Midbrain (tissue), 1 donor: ENCODE measurements around the gene HSF5.

Source experiments
- DNase-seq: peaks from one replicate; lab custom pipeline; 2025; lab: John Stamatoyannopoulos, UW

The HSF5 gene

DNA sequence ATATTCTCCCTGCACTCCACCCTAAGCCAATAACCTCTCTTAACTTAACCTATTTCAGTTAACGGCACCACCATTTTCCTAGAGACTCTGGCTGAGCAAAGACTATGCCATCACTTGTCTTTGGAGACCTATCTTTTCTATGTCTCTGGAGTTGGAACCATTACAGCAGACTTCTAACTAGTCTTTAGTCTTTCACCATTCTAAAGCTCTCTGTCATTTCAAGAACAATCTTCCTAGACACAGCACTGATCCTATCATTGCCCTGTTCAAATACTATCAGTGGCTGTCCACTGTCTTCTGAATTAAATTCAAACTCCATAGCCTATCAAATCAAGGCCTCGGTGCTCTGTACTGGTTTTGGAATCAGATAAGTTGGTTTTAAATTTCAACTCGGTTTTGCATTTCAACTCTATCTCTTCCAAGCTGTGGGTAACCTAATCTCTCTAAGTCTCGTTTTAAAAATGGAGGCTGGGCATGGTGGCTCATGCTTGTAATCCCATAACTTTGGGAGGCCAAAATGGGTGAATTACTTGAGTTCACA lies 102.8 kb downstream of the HSF5 start:
- no peak for DNase-seq

DNA sequence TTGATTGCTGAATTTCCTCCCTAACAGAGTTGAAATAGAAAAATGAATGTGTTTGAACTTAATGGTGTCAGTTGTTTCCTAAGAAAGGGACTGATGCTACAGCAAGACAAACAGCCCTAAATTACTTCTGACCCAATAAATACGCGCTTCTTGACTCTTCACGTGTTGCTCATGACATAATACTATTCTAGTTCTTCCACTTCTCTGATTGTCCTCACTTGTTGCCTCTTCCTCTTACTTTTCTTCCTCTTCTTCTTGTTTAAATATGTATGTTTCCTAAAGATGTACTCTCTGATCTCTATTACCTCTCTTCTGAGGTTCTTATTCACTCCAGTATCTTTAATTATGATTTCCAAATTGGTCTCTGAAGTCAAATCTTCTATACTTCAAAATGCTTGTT lies 103.3 kb downstream of the HSF5 start:
- DNase-seq = no peak

DNA sequence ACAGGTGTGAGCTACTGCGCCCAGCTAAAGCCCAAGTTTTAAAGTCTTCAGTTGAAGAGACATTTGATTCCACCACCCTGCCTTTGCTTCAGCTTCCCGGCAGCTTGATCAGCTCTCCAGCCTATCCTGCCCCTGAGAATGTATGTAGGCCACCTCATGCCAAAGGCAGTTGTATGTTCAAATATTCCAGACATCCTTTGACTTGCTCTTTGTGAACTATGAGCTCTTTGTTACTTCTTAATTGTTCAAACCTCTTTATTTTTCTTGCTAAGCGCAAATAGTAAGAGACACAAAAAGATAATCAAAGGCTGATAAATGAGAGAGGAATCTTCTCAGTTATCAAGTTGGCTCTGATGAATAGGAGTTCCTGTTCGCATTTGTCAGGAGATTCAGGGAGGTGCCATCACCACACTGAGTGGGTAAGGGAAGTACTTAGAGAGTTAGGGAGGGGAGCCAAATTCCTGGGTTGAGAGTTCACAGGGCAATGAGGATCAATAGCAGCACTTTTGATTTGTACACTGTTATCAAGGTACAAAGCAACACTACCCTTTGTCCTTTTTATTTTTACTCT lies 104.2 kb downstream of the HSF5 start:
- DNase-seq = no peak

DNA sequence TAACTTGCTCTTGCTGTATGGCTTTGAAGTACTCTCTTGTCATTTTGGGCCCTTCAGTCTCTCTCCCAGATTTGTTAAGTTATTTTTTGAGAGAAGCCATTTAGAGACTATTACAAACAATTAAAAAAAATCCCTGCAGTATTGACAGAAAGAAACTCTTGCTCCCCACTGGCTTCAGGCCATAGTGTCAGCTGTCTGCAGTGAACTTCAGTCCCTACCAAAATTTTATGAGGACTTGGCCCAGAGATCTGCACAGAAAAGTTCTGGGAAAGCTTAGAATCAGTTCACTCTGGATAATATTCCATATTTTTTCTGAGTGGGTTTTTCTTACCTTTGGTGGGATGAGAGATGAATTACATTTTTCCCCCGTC lies 105.4 kb downstream of the HSF5 start:
- no peak for DNase-seq

DNA sequence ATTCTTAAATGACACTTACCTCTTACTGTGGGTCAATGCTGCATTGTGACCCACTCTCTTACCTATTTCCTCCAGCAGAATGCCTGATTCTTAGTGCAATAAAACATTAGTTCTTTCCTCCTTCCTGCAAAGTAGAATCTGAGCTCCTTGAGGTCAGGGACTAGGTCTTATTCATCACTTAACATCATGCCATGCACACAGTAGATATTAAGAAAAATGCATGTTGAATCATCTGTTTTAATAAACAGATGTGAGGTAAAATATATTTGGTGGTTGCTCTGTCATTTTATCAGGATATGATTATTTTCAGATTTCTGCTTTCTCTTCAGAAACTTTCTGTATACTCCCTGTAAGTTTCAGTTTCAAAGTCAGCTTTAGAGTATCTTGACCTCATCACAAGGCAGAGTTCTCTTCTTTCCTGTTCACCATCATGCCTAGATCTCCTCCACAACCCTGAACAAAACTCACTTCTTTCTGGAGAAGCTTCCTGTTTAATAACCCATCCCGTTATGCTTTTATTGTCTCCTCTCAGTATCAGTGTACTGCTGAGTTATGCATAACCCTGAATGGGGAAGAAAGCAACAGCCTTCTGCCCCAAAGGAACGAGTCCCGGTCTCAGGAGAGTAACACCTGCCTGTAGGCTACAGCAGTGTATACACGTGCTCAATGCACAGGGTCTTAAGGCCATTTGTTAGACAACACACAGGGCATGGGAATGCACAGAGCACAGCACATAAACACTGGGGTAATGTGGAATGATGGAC lies 105.9 kb downstream of the HSF5 start:
- DNase-seq = no peak

DNA sequence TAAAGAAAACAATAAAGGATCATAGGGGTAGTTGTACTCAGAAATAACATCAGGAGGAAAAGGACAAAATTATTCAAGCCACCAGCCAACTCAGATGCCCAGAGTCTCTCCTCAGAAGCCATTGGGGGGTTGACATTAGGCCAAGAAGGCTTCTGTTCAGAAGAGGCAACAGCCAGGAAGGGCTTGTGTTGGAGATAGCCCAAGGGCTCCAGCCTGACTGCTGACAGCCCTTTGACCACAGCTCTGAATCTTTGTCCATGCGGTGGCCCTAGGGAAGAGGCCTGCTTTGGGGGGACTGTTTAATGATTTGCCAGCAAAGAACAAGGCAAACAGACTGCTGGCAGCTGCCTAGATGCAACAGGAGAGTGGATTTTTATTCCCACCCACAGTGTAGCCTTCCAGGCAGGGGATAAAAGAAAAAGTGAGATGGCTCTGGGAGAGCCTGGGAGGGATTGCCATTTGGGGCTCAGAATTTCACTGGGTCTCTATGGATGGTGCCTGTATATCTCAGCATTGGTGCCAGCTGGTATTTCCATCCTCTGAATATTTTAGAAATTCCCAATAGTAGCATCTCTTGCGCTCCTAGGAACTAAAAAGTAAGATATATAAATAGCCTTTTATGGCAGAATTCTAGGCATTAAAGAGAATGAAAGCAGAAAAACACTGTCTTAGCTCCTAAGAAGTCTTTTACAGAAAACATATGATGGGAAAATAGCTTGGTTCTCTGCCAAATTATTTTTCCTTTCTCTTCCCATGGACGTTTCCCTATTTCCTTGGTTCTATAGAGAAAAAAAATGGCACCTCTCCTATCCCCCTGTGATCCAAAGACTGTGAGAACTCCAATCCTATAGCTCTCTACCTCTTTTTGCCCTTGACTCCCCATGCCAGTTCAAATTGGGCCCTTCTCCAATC lies 106.8 kb downstream of the HSF5 start:
- no peak for DNase-seq

DNA sequence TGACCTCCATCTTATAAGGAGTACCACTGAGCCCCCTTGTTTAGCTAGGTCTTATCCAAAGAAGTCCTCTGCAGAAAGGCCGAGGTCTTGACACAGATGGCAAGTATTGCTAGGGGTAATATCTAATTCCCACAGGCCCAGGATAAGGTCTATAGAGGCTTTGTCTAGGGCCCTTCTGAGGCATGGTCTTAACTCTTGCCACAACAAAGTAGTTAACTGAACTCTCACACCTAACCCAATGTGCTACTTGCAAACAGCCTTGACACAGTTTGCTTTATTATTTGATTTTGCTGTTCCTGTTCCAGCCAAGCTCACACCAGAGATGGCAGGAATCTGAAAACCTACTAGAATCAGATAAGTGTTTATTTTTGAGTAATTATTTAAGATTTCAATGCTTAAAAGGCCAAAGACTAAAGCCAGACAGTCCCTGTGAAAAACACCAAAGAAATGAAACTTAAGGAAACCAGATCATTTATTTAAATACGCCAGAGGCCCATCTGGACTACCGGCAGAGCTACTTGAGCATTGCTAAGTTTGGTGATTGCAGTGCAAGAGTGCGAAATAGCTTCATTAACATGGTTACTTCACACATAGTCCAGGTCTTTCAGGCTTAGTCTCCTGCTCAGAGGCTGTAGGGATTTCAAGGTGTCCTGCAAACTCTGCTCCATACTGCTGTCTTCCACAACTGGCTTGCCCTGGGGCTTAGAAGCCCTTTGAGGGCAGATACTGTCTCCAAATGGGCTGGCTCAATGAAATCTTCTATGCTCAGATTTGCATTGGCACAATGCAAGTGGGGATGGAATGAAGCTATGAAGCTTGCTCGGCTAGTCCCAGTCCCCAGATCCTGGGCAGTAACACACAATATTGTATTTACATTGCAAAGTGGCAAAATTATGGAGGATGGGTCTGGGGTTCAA lies 107.7 kb downstream of the HSF5 start:
- no peak for DNase-seq

DNA sequence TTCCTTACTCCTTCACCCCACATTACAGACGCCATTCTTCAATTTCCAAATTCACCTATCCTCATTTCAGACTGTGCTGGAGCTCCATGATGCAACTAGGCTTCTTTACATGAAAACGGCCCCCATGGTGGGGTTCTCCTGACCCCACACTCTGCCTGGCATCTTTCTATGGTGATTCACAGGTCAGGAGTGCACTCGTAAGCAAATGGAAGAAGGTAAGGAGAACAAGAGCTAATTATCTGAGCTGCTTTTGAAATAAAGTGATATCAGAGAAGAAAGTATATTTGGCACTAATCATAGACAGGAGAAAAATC lies 108.7 kb downstream of the HSF5 start:
- no peak for DNase-seq

DNA sequence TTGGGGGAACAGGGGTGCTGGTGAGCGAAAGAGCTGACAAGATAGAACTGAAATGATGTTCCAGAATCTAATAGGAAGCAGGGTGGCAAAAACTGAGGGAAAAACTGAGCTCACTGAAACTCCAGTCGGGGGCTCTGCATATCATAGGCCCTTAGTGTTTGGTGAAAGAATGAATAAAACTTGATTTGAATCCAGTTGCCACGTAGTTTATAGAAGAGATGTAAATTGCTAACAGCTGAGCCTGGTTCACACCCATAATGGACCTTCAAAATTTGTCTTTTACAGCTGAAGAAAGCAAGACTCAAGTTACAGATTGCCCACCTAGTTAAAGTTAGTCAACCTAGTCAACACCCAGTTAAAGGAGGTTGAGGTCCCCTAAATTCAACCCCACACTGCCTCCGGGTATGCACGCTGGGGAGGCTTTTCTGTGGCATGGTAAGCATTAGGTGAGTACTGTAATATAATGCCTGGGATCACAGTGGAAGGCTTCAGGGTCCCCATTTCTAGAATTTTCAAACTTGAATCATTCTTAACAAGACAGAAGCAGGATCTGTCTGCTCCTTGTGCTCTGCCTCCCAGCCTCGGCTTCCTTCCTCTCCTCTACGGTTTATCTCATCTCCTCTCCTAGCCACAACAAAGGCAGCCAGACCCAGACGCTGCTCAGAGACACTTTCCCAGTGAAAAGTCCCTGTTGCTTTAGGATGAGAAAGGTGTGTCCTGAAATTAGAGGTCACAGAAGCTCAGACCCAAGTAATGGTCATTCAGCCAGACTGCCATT lies 109.3 kb downstream of the HSF5 start:
- no peak for DNase-seq

DNA sequence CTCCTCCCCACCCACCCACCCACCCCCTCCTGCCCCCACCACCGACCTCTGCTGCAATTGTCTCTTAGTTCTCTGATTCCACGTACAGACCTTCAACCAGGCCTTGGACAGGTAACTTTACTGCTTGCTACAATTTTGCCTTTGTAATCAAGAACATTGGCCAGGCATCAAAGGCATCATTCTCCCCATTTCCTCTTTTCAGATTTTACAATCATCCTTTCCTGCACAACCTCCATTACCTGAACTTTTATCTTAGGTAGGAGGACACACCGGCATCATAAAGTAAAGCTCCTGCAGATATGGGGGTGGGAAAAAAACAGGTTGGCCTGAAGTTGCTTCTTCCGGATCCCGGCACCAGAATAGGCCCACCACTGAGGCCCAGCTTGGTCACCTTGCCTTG lies 110.5 kb downstream of the HSF5 start:
- DNase-seq = no peak

DNA sequence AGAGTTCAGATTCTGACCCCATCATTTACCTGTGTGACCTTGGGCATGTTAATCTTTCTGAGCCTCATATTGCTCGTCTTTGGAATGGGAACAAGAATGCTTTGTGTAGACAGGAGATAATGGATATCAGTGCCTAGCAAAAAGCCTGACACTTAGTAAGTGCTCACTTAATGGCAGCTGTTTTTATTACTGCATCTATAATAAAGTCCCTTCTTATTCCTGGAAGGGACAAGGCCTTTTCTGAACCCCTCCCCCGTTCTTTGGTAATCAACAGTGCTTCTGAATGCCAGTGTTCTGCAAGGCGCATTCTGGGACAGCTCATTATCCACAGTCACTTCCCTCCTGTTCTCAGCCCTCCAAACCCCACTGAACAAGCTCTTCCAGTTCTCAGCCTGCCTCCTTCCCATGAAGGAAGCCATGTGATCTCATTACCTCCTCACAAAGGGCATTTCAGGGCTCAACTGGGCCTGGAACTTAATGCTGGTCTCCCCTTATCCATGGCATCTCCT lies 111.1 kb downstream of the HSF5 start:
- DNase-seq = no peak

DNA sequence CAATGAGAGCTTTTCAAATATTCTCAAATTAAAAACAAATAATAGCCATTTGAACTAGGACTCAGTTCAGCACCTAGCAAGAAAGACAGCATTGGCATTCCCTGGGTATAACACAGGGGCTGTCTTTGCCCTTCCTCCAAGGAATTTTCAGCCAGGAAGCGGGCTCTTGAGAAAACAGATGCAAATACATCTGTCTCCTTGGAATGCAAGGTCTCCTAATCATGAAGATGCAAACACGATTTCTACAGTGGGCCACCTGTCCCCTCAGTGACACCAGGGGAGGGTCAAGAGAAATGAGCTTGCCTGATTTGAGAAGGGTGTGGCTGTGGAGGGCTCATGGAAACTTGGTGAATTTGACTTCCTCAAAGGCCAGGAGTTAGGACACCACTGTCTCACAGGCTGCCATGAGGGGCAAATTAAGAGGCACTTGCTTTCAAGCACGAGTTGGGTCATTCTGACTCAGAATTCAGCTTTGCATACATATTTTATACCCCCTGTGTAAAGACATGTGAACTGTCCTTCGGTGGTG lies 111.7 kb downstream of the HSF5 start:
- DNase-seq = no peak

DNA sequence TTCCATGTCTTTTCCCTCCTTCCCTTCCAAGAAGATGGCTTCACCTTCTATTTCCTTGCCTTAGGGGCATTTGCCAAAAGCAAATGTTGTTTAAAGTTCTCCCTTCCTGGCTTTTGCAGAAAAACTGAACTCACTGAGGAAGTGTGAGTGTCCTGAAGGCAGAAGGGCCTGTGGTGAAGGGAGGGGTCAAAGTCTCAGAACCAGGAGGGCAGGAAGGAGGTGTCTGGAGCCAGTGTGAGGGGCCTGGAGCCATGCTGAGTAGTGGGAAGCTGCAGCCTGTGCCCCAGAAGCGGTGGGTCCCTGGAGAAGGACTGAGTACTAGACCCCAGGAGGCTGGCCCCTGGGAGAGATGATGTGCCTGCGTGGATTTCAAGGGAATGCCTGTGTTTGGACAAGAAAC lies 112.4 kb downstream of the HSF5 start:
- DNase-seq = no peak

DNA sequence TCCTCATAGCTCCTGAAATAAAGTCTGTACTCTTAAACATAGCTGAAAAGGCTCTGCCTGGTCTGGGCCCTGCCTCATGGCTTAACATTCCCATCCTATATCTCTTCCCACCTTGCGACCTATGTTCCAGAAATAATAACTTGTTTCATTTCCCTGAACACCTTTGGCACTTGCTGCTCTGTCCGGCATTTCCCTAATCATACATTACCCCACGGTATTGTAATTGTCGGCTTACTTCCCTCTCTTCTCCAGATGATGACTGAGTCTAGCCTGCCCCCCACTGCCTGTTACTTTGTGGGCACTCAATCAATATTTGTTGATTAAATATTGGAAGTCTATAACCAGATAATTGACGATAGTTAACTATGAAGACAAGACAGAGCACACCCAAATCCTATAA lies 113.0 kb downstream of the HSF5 start:
- DNase-seq = no peak

DNA sequence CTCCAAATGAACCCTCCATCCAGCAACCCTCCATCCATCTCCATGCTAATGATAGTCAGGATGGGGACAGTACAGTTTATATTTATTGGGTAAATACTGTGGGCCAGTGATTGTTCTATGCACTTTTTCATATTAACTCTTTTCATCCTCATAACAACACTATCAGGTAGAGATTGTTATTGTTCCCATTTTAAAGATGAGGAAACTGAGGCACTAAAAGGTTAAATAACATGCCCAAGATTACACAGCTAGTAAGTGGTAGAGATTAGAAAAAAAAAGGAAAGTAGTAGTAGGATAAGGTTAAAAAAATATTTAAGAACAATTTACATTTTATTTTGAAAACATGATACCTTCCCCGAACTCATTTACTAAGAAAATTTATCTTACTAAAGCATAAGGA lies 114.3 kb downstream of the HSF5 start:
- DNase-seq = no peak

DNA sequence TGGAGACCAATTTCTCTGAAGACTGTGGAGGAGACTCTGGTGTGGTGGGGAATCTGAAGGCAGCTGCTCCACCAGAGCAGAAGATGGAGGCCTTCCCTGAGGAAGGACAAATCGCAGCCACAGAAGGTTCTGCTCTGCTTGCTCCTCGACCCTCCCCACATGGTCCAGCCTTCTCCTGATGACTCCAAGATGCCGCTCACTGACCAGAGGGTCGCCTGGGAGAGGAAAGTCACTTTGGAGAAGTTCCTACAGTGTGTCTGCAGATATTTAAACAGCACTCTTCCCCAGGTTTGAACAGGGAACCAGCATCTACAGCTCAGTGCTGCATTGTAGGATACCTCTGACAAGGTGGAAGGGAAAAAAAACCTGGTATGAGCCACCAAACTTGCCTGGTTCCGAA lies 115.2 kb downstream of the HSF5 start:
- no peak for DNase-seq

DNA sequence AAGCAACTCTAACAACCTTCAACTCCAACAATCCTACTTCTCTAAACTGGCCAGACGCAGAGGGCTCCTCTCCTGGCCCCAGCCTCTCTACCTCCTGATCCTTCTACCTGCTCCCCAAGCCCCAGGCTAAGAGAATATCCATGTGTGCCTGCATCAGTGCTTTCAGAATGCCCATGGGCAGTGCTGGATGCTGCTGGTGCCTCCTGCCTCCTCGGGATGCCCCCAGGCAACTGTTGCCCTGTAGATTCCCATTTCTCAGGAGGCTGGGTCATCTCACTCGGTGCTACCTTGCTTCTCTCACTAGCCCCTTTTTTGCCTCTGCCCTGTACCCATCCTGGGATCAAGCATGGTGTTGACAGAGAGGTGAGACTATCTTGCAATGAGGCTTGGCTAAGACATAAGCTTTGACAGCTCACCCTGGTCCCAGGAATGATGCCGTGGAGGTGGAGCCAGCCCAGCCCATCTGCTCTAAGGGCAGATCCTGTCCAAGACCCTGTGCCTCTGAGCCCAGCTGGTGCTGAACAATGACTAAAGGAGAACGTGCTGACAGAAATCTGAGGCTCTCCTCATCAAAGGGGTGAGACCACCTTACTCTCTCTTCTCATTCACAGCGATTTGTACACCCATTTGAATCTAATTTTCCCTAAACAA lies 116.8 kb downstream of the HSF5 start:
- DNase-seq = no peak

DNA sequence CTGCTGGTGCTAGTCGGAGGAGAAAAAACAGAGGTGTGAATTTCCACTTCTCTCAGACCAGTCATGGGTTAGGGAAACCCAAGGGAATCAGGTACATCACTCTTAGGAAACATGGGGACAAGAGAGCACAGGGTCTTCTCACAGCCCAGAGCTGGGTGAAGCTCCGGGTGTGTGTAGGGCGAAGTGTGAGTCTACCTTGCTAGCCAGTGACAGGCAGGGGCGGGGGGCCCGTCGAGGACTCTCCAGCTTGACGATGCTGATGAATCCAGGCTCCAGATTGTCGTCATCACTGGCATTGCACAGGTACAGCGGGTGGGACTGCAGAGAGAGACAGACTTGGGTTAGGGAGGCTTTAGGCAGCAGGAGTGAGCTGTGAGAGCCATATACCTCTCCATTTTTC lies 117.5 kb downstream of the HSF5 start:
- no peak for DNase-seq

DNA sequence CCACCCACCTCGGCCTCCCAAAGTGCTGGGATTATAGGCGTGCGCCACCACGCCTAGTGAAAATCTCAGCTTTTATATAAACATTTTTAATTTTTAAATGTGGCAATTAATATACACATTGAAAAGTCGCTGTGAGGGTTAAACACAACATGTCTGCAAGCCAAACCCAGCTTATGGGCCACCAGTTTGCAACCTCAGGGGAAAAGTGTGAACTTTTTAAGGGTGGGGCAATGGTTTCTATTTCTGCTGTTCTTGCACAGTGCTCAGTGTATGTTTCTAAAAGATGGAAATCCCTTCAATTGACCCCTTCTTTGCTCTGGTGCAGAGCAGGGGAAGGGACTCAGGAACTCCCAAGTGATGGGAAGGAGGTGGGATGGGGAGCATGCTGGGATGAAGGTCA lies 117.9 kb downstream of the HSF5 start:
- DNase-seq = no peak
